LoVo (cell line): ENCODE results near the gene OPRM1.

Source experiments
- DNase-seq: peaks from one replicate; pipeline ENCODE4 v3.0.0-alpha.2; 2016; ENCODE audit warnings: low spot score

Gene OPRM1

GRCh38 chr6:154242617-154243357 lies 203.7 kb downstream of the OPRM1 start:
- DNase-seq = no peak

DNA sequence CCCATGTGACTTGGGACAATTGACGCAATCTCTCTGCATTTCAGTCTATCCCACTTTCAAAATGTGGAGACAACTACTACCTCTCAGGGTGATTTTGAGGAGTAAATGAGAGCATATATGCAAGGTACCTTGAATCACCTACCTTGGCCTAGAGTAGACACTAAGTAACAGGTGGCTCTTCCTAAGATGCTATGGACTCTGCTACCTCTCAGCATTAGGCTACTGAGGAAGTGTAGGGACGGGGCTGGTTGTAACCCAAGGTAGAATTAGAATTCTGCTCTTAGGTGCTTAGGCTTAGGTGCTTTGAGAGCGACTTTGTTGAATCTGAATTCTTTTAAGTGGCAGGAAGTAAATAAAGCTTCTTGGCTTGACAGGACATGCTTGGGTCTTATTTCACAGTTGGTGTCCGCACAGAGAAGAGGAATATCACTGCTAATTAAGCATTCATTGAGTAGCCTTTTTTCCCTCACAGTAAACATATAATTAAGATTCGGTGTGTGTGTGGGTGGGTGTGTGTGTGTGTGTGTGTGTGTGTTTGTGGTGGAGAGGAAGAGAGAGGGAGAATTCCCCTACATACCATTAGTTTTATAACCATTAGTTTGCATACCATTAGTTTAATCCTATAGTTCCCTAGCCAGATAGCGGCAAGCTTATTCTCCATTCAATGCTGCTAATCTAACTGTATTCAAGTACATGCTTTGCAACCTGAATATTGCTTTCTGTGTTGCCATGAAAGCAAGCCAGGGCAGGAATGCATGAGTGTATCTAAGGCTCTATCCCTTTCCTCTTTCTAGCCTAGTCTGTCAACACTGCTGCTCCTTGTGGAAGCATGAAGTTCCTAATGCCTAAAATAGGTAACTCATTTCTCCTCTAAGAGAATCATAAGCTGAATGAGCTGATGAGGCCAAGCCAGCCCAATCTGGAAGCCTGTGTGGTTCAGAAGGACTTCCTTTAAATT lies 205.0 kb downstream of the OPRM1 start:
- DNase-seq = no peak

DNA sequence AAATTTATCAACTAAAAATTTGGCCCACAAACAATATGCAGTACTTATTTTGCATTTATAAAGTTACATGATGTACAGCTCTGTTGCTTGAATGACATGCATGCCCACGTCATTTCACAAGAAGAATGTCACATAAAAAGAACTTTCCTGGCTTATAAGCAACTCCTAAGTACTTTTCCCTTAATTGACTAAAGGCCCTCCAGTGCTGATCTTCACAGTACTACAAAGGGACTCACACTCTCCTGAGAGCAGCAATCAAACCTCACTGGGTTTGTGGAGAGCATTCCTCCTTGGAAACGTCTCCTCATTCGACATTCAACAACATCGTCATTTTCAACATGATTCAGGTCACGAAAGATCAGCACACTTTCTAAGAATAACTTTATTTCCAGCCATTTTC lies 206.5 kb downstream of the OPRM1 start:
- DNase-seq = no peak

GRCh38 chr6:154246723-154247118 lies 207.7 kb downstream of the OPRM1 start:
- DNase-seq = no peak

GRCh38 chr6:154247119-154247861 lies 208.2 kb downstream of the OPRM1 start:
- no peak for DNase-seq

DNA sequence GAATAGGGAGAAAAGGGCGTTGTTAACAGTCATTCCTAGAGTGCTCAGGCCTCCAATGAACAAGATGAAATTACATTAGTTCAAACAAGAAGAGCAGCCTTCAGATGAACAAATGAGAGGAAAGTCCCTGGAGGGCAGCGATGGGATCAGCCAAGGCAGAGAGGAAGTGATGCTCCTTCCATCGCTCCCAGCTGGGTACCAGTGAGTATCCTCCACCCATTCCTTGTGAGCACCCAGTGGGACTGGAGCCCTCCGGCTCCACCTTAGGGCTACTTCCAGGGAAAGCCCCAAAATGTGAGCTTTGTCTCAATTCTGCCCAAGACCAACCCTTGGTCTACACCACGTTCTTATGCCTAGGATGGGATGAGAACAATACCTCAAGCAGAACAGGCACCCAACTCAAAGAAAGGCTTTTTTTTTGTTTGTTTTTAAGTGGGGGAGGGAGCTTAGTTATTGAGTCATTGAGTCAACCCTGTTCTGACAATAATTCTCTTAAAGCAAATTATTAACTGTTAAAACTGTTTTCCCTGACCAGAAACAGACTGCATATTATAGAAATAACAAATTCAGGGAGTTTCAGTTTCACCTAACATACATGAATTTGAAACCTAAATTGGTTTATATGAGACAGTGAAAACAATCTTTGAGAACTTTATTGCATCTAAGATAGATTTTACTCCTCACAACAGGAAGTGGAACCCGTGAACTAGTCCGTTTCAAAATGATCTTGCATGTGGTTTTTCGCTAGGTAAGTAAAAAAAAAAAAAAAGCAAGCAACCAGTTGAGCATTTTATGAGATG lies 210.7 kb downstream of the OPRM1 start:
- DNase-seq = no peak

DNA sequence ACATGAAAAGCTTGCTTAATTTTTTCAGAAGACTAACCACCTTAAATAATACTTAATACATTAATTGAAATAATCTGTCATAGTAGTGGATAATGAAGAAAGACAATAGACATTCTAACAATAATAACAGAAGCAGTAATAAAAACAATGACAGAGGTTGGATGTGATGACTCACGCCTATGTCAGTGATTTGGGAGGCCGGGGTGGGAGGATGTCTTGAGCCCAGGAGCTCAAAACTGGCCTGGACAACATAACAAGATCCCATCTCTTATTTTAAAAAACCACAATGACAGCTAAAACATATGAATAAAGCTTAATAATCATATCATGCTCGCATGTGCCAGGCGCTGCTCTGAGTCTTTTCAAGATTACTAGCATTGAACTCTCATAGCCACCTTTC lies 212.1 kb downstream of the OPRM1 start:
- DNase-seq = no peak

DNA sequence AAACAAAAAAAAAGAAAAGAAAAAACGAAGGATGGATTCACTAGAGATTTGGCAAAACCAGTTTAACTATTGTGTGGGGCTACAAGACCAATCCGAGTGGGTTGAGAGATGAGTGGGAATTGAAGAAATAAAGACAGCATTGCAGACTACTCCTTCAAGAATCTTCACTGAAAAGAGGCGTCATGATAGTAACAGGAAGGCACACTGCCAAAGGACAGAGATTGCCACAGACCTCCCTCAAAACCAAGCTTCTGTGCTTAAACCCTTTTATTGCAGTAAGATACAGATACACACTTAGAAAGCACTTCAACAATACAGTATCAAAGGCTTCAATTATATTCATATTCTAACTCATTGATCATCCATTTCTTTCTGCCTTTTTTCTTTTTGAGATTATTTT lies 213.6 kb downstream of the OPRM1 start:
- DNase-seq = no peak

GRCh38 chr6:154257067-154257466 lies 218.0 kb downstream of the OPRM1 start:
- DNase-seq = no peak

- DNase-seq = no peak
These were observed 219.2 kb downstream of the OPRM1 start for GRCh38 chr6:154258064-154258757.

- DNase-seq = no peak
These were observed 222.8 kb downstream of the OPRM1 start for GRCh38 chr6:154261688-154262397.

DNA sequence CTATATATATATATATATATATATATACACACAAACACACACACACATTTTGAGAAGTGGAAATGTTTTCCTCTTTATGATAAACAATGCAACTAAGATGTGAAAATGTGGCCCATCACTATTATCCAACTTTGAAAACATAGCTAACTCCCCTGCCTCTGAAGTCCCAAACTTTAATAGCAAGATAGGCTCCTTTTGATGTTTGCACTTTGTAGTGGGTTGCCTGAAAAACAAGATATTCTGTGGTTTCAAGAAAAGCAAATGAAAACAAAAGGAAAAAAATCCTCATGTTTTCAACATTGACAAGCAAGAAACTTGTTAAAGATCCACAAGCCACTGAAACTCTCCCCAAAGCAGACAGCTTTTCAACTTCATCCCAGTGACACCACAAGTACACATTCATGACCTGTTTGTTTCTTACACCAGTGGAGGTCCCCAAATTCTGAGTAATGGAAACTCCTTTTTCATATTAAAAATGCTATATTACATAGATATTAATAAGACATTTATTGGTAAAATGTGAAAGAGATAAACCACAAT lies 227.6 kb downstream of the OPRM1 start:
- no peak for DNase-seq

DNA sequence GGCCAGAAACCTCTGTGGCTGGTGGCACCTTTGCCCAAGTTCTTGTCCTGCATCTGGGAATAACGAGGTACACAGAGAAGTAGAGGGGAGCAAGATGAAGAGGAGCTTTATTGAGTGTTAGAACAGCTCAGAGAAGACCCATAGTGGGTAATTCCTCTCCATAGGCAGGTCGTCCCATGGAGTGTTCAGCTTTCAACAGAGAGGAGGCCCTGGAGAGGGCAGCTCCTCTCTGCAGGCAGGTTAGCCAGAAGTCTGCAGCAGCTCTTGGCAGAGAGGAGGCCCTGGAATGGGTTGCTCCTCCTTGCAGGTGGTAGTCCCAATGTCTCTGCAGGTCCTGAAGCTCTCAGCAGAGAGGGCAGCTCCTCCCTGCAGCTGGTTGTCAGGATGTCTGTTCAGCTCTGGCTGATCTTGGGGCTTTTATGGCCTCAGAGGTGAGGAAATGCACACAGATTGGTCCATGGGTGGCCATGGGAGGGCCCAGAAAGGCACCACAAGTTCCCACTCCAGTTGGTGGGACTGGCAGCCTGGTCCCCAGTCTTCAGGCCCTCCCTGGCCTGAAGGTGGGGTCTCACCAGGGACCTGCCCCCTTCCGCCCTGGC lies 228.6 kb downstream of the OPRM1 start:
- no peak for DNase-seq

DNA sequence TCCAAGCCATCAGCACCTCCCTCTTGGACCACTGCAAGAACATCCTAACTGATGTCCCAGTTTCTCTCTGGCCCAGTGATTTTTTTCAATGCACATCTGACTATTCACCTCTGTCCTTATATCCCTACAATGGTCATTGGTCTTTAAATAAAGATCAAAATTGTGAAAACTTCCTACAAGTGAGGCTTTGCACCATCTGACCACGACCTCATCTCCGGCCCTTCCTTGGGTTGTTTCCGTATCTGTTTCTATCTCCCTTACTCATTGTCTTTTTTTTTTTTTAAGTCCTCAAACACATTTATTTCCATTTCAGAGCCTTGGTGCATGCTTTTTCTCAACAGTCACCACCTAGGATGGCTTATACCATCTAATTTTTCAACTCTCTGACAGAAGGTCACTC lies 229.4 kb downstream of the OPRM1 start:
- no peak for DNase-seq

GRCh38 chr6:154274168-154274567 lies 235.1 kb downstream of the OPRM1 start:
- DNase-seq = no peak

- DNase-seq = peak; percentile 58
These were observed 238.0 kb downstream of the OPRM1 start for GRCh38 chr6:154276810-154277628.

- no peak for DNase-seq
These were observed 238.6 kb downstream of the OPRM1 start for GRCh38 chr6:154277629-154278017.

- DNase-seq = no peak
These were observed 241.5 kb downstream of the OPRM1 start for GRCh38 chr6:154280521-154280920.

GRCh38 chr6:154284313-154284853 lies 245.3 kb downstream of the OPRM1 start:
- no peak for DNase-seq
